Breast epithelium (tissue), 3 donors: ENCODE data around the gene SRPK3.

Source experiments
- POLR2A ChIP-seq: fragments of 450-650 bp; IDR thresholded peaks from one replicate; pipeline ENCODE4 v1.6.1; 2016; ENCODE audit warnings: antibody characterized with exemption, mild to moderate bottlenecking, moderate library complexity
- TF ChIP-seq, protein P1 (sequence below), 3 donors: fragments of 450-650 bp; IDR thresholded peaks; one replicate each; pipeline ENCODE4 v1.5.1; 2016 to 2017; ENCODE audit warnings: antibody characterized with exemption in 3 of 3, mild to moderate bottlenecking in 3 of 3, moderate library complexity in 3 of 3

DNA sequence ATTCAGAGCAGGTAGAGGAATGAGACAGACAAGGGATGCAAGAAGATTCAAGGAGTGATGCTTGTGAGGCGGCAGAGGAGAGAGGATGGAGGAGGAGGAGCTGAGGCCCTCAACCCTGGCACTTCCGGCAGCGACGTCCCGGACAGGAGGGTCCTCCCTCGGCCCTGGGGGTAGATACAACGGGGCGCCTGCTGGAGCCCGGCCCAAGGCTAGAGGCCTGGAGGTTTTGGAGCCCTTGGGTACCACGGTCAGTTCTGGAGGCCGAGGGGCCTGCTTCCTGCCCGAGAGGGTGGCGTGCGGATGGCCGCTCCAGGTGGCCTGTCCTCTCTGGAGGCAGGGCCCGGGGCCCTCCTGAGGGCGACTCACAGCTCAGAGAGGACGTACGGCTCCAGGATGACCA, 27.1 kb downstream of the SRPK3 start:
- TF ChIP-seq POLR2A, result no peak
- TF ChIP-seq, protein P1, sequence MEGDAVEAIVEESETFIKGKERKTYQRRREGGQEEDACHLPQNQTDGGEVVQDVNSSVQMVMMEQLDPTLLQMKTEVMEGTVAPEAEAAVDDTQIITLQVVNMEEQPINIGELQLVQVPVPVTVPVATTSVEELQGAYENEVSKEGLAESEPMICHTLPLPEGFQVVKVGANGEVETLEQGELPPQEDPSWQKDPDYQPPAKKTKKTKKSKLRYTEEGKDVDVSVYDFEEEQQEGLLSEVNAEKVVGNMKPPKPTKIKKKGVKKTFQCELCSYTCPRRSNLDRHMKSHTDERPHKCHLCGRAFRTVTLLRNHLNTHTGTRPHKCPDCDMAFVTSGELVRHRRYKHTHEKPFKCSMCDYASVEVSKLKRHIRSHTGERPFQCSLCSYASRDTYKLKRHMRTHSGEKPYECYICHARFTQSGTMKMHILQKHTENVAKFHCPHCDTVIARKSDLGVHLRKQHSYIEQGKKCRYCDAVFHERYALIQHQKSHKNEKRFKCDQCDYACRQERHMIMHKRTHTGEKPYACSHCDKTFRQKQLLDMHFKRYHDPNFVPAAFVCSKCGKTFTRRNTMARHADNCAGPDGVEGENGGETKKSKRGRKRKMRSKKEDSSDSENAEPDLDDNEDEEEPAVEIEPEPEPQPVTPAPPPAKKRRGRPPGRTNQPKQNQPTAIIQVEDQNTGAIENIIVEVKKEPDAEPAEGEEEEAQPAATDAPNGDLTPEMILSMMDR (IDR thresholded peaks at IDR 0.05), result no peak
